Activated CD8-positive, alpha-beta T cell treated with anti-CD3 and anti-CD28 coated beads, Interleukin-2, amount 10 ng/mL, durations not matched to agents 7 days and 5 days (primary cell): Measurements from ENCODE around the gene TPK1. TPM values are rescaled to one million over a fixed set of nuclear protein-coding genes. Genes with fewer than 3 reads are reported as not detected.

Experiments
- ATAC-seq: fragments of 150-1000 bp; cut with Tn5 transposase; one replicate; pipeline ENCODE4 v1.10.0; 2021; ENCODE audit warnings: moderate library complexity
- CTCF ChIA-PET: fragments of 350-600 bp; sonication (Branson Sonifier 250); formaldehyde crosslinking; loops from one replicate; lab custom pipeline; 2021; ENCODE audit warnings: antibody characterized with exemption; lab: Charles Lee
- POLR2A ChIA-PET: fragments of 350-600 bp; sonication (Branson Sonifier 250); formaldehyde crosslinking; loops from one replicate; lab custom pipeline; 2021; ENCODE audit warnings: antibody characterized with exemption; lab: Charles Lee
- DNase-seq: peaks from one replicate; pipeline ENCODE4 v3.0.0-alpha.2; 2020
- H3K27ac Mint-ChIP-seq: one replicate; pipeline ENCODE4 v1.8.0; 2021; ENCODE audit warnings: mild to moderate bottlenecking, mixed read lengths
- H3K27me3 Mint-ChIP-seq: one replicate; pipeline ENCODE4 v1.8.0; 2021; ENCODE audit warnings: low read depth, mixed read lengths
- H3K36me3 Mint-ChIP-seq: one replicate; pipeline ENCODE4 v1.8.0; 2021; ENCODE audit warnings: low read depth, mixed read lengths
- H3K4me1 Mint-ChIP-seq: one replicate; pipeline ENCODE4 v1.8.0; 2021; ENCODE audit warnings: low read depth, mixed read lengths
- H3K4me3 Mint-ChIP-seq: one replicate; pipeline ENCODE4 v1.8.0; 2021; ENCODE audit warnings: mild to moderate bottlenecking, mixed read lengths
- H3K9me3 Mint-ChIP-seq: one replicate; pipeline ENCODE4 v1.8.0; 2022; ENCODE audit warnings: mixed read lengths; ENCODE audit not compliant: insufficient read depth
- total RNA-seq, 2 experiments: library from RNA; stranded (reverse); gene quantifications; one replicate each; pipeline ENCODE4 v1.2.3, GENCODE V29; 2021

TPK1 gene
- total RNA-seq, 2 experiments from 2014 or later, result 10.2 to 10.7 TPM

DNA sequence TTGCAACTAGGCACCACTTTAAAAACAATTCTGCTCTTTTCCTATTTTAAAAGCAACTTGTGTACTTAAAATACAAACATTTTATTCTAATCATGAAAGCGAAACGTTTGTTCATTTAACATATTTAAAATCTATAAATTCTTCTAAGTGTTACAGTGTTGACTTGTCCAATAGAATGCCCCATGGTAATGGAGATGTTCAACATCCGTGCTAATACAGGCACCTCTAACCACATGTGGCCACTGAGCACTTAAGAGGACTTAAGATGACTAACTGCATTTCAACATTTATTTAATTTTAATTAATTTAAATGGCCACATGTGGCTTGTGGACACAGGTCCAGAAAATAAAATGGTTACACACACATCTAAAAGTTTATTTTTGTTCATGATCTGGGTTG, 115.1 kb downstream of the TPK1 start:
- ATAC-seq, result no peak
- DNase-seq, result no peak
- H3K36me3 Mint-ChIP-seq, result no peaks in the 10 kb centered on the region
- H3K4me3 Mint-ChIP-seq, result no peak overlapping the region
- H3K27me3 Mint-ChIP-seq, result no peaks in the 10 kb centered on the region
- no peak overlapping the region for H3K27ac Mint-ChIP-seq
- CTCF ChIA-PET, result no interaction called here
- no peaks in the 10 kb centered on the region for H3K9me3 Mint-ChIP-seq
- POLR2A ChIA-PET, result no interaction called here
- H3K4me1 Mint-ChIP-seq, result no peaks in the 10 kb centered on the region

- no peak for ATAC-seq
- POLR2A ChIA-PET, result no interaction called here
- no peaks in the 10 kb centered on the region for H3K4me1 Mint-ChIP-seq
- no peak overlapping the region for H3K27ac Mint-ChIP-seq
- no peaks in the 10 kb centered on the region for H3K27me3 Mint-ChIP-seq
- CTCF ChIA-PET, result no interaction called here
- H3K4me3 Mint-ChIP-seq, result no peak overlapping the region
- H3K36me3 Mint-ChIP-seq, result no peaks in the 10 kb centered on the region
- DNase-seq, result no peak
- H3K9me3 Mint-ChIP-seq, result no peaks in the 10 kb centered on the region
These were observed 115.7 kb downstream of the TPK1 start for GRCh38 chr7:144720149-144720548.

DNA sequence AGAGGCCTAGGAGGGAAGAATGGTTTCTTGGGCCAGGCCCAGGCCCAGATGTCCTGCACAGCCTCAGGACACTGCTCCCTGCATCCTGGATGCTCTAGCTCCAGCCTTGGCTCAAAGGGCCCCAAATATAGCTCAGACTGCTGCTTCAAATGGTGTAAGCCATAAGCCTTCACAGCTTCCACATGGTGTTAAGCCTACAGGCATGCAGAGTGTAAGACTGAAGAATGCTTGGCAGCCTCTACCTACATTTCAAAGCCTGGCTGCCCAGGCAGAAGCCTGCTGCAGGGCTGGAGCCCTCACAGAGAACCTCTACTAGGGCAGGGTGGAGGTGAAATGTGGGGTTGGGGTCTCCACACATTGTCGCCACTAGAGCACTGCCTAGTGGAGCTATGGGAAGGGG, 118.1 kb downstream of the TPK1 start:
- H3K36me3 Mint-ChIP-seq, result no peaks in the 10 kb centered on the region
- DNase-seq (no peak), ATAC-seq (no peak)
- ChIA-PET POLR2A (no interaction called here), CTCF (no interaction called here)
- H3K4me1 Mint-ChIP-seq, result no peaks in the 10 kb centered on the region
- H3K9me3 Mint-ChIP-seq, result no peaks in the 10 kb centered on the region
- no peak overlapping the region for H3K4me3 Mint-ChIP-seq
- no peak overlapping the region for H3K27ac Mint-ChIP-seq
- no peaks in the 10 kb centered on the region for H3K27me3 Mint-ChIP-seq

- Mint-ChIP-seq H3K36me3 (no peaks in the 10 kb centered on the region), H3K4me1 (no peaks in the 10 kb centered on the region), H3K27ac (no peak overlapping the region), H3K4me3 (no peak overlapping the region), H3K27me3 (no peaks in the 10 kb centered on the region), H3K9me3 (no peaks in the 10 kb centered on the region)
- DNase-seq (no peak), ATAC-seq (no peak)
- ChIA-PET POLR2A (no interaction called here), CTCF (interaction anchor here (0.9 kb wide), 1 partner anchor 25 kb away, joined by 3 read pairs; no protein-coding TSS in a partner anchor)
These were observed 122.0 kb downstream of the TPK1 start for GRCh38 chr7:144713850-144714249.

GRCh38 chr7:144710791-144711190, 125.1 kb downstream of the TPK1 start:
- DNase-seq (no peak), ATAC-seq (no peak)
- Mint-ChIP-seq H3K4me1 (no peaks in the 10 kb centered on the region), H3K27me3 (no peaks in the 10 kb centered on the region), H3K4me3 (no peak overlapping the region), H3K27ac (no peak overlapping the region), H3K9me3 (no peaks in the 10 kb centered on the region), H3K36me3 (no peaks in the 10 kb centered on the region)
- ChIA-PET POLR2A (no interaction called here), CTCF (no interaction called here)

- peaks cover 4% of the 10 kb centered on the region for H3K9me3 Mint-ChIP-seq
- H3K27me3 Mint-ChIP-seq, result no peaks in the 10 kb centered on the region
- H3K36me3 Mint-ChIP-seq, result no peaks in the 10 kb centered on the region
- H3K27ac Mint-ChIP-seq, result no peak overlapping the region
- DNase-seq, result no peak
- ChIA-PET POLR2A (no interaction called here), CTCF (no interaction called here)
- ATAC-seq, result no peak
- no peaks in the 10 kb centered on the region for H3K4me1 Mint-ChIP-seq
- H3K4me3 Mint-ChIP-seq, result no peak overlapping the region
These were observed 126.8 kb downstream of the TPK1 start for GRCh38 chr7:144709066-144709465.

DNA sequence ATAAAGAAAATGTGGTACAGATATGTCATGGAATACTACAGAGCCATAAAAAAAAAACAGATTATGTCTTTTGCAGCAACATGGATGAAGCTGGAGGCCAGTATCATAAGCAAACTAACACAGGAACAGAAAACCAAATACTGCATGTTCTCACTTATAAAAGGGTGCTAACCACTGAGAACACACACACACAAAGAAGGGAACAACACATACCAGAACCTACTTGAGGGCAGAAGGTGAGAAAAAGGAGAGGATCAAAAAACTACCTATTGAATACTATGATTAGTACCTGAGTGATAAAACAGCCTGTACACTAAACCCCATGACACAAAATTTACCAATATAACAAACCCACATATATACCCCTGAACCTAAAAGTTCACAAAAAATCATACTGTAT, 144.6 kb downstream of the TPK1 start:
- POLR2A ChIA-PET, result no interaction called here
- CTCF ChIA-PET, result no interaction called here
- H3K4me3 Mint-ChIP-seq, result no peak overlapping the region
- H3K27me3 Mint-ChIP-seq, result no peaks in the 10 kb centered on the region
- H3K36me3 Mint-ChIP-seq, result no peaks in the 10 kb centered on the region
- H3K9me3 Mint-ChIP-seq, result no peaks in the 10 kb centered on the region
- no peak overlapping the region for H3K27ac Mint-ChIP-seq
- ATAC-seq, result no peak
- no peaks in the 10 kb centered on the region for H3K4me1 Mint-ChIP-seq
- no peak for DNase-seq

DNA sequence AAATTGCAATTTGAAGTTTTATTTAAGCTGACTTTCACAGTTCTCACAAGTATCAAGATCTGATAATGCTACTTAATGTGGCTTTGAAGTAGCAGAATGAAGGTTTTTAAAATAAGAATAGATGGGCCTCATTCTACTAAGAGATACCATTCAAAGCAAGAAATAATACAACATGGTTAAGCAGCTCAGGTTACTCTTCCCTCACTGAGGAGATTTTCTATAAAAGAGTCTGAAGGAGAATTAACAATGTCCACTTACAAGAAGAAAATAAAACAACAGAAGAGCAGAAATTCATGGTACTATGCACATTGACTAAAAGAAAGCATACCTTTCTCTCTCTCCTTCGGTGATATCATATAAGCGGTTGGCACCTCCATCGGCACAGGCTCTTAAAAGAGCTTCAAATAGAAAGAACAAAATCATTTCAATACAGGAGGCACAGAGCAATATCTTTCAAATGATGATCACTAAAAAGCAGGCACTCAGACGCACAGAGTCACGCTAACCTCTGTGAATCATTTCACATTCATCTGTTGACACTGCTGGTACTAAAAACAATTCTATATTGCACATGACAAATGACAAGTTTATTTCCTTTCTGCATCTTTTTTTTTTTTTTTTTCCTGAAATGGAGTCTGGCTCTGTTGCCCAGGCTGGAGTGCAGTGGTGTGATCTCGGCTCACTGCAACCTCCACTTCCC, 153.1 kb downstream of the TPK1 start:
- ATAC-seq, result no peak
- ChIA-PET POLR2A (no interaction called here), CTCF (no interaction called here)
- DNase-seq, result no peak
- no peaks in the 10 kb centered on the region for H3K4me1 Mint-ChIP-seq
- H3K9me3 Mint-ChIP-seq, result no peaks in the 10 kb centered on the region
- H3K4me3 Mint-ChIP-seq, result no peak overlapping the region
- no peaks in the 10 kb centered on the region for H3K36me3 Mint-ChIP-seq
- H3K27ac Mint-ChIP-seq, result no peak overlapping the region
- no peaks in the 10 kb centered on the region for H3K27me3 Mint-ChIP-seq

DNA sequence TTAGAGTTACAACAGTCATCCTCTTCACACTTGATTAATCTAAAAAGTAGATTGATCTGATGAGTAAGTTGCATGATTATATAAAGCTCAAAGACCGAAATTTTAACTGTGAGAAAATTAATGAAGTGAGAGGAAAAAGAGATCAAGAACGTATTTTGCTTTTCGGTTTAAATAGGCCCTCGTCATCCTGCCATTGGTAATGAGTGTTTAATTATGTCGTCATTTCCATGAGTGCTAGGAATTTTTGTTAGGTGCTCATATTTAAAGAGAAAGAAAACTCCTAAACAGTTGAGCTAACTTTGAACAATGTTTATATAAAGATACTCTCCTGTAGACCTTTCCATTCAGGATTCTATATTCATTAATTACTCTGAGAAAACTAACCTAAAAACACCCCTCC, 159.4 kb downstream of the TPK1 start:
- Mint-ChIP-seq H3K27ac (no peak overlapping the region), H3K36me3 (no peaks in the 10 kb centered on the region), H3K27me3 (no peaks in the 10 kb centered on the region), H3K4me3 (no peak overlapping the region), H3K9me3 (no peaks in the 10 kb centered on the region), H3K4me1 (no peaks in the 10 kb centered on the region)
- POLR2A ChIA-PET, result no interaction called here
- CTCF ChIA-PET, result no interaction called here
- no peak for ATAC-seq
- DNase-seq, result no peak

GRCh38 chr7:144674550-144674949, 161.3 kb downstream of the TPK1 start:
- DNase-seq (no peak), ATAC-seq (no peak)
- POLR2A ChIA-PET, result no interaction called here
- H3K4me3 Mint-ChIP-seq, result no peak overlapping the region
- H3K4me1 Mint-ChIP-seq, result no peaks in the 10 kb centered on the region
- CTCF ChIA-PET, result no interaction called here
- H3K9me3 Mint-ChIP-seq, result no peaks in the 10 kb centered on the region
- no peaks in the 10 kb centered on the region for H3K27me3 Mint-ChIP-seq
- H3K36me3 Mint-ChIP-seq, result no peaks in the 10 kb centered on the region
- H3K27ac Mint-ChIP-seq, result no peak overlapping the region

- no peaks in the 10 kb centered on the region for H3K36me3 Mint-ChIP-seq
- no peak overlapping the region for H3K27ac Mint-ChIP-seq
- CTCF ChIA-PET, result no interaction called here
- no peaks in the 10 kb centered on the region for H3K27me3 Mint-ChIP-seq
- POLR2A ChIA-PET, result no interaction called here
- no peaks in the 10 kb centered on the region for H3K9me3 Mint-ChIP-seq
- H3K4me1 Mint-ChIP-seq, result no peaks in the 10 kb centered on the region
- ATAC-seq, result no peak
- no peak overlapping the region for H3K4me3 Mint-ChIP-seq
- DNase-seq, result no peak
These were observed 163.0 kb downstream of the TPK1 start for GRCh38 chr7:144672869-144673268.

GRCh38 chr7:144671429-144671828, 164.4 kb downstream of the TPK1 start:
- H3K36me3 Mint-ChIP-seq, result no peaks in the 10 kb centered on the region
- no peak overlapping the region for H3K27ac Mint-ChIP-seq
- no peak overlapping the region for H3K4me3 Mint-ChIP-seq
- H3K4me1 Mint-ChIP-seq, result no peaks in the 10 kb centered on the region
- ATAC-seq (no peak), DNase-seq (no peak)
- POLR2A ChIA-PET, result no interaction called here
- no peaks in the 10 kb centered on the region for H3K27me3 Mint-ChIP-seq
- H3K9me3 Mint-ChIP-seq, result no peaks in the 10 kb centered on the region
- CTCF ChIA-PET, result no interaction called here

- no peak for ATAC-seq
- CTCF ChIA-PET, result no interaction called here
- no peak overlapping the region for H3K27ac Mint-ChIP-seq
These were observed 165.6 kb downstream of the TPK1 start for GRCh38 chr7:144670218-144670617.

More at GRCh38 chr7:144670218-144670617, 165.6 kb downstream of the TPK1 start:
- Mint-ChIP-seq H3K4me3 (no peak overlapping the region), H3K9me3 (no peaks in the 10 kb centered on the region), H3K27me3 (no peaks in the 10 kb centered on the region), H3K4me1 (no peaks in the 10 kb centered on the region), H3K36me3 (no peaks in the 10 kb centered on the region)
- POLR2A ChIA-PET, result no interaction called here
- DNase-seq, result no peak
